Endothelial cell of umbilical vein (primary cell): Measurements from ENCODE around the gene LYRM1. TPM values are rescaled to one million over a fixed set of nuclear protein-coding genes. Genes with fewer than 3 reads are reported as not detected.

Experiments used
- BruUV-seq: library from RNA; stranded (reverse); fragments of 400-500 nt; replicated peaks from 2 replicates; lab custom pipeline; 2021; lab: Mats Ljungman, UMichigan
- CTCF ChIA-PET: fragments of 300-600, 350-600 bp; sonication (Branson Sonifier 250); formaldehyde crosslinking; loops from one replicate; lab custom pipeline; 2021; ENCODE audit warnings: antibody characterized with exemption, inconsistent platforms; lab: Charles Lee
- POLR2A ChIA-PET: fragments of 300-600, 350-600 bp; sonication (Branson Sonifier 250); formaldehyde crosslinking; loops from one replicate; lab custom pipeline; 2021; ENCODE audit warnings: antibody characterized with exemption, inconsistent platforms; lab: Charles Lee
- DNase-seq: peaks from one replicate; pipeline ENCODE4 v3.0.0-alpha.2; 2011; ENCODE audit warnings: low read depth, low spot score
- FAIRE-seq: peaks from 2 replicates; lab custom pipeline; 2011; peaks lifted over from hg19 to GRCh38; lab: Jason Lieb, UNC
- H2AFZ ChIP-seq: 2 replicates; pipeline ENCODE4 v1.6.0; 2012; ENCODE audit warnings: low read depth, low read length, control low read depth, inconsistent platforms
- H3K27ac ChIP-seq: 2 replicates; pipeline ENCODE4 v1.5.1; 2011; ENCODE audit warnings: low read depth, mild to moderate bottlenecking, control low read depth, low read length, moderate library complexity; ENCODE audit not compliant: insufficient read depth
- H3K27me3 ChIP-seq, 2 experiments: 2 replicates each; pipeline versions ENCODE4 v1.6.0 to v1.6.1; 2011; ENCODE audit warnings: low read length in 2 of 2, mixed read lengths in 1 of 2; ENCODE audit not compliant: control insufficient read depth in 2 of 2, insufficient read depth in 2 of 2
- H3K36me3 ChIP-seq, 2 experiments: 2 replicates in 1 of 2; 3 replicates in 1 of 2; pipeline ENCODE4 v1.5.1; 2011; ENCODE audit warnings: low read length in 2 of 2, mild to moderate bottlenecking in 1 of 2, moderate library complexity in 1 of 2; ENCODE audit not compliant: control insufficient read depth in 2 of 2, insufficient read depth in 2 of 2; ENCODE audit errors: extremely low read depth in 1 of 2
- H3K4me1 ChIP-seq: 3 replicates; pipeline ENCODE4 v1.5.1; 2011; ENCODE audit warnings: mild to moderate bottlenecking, low read length; ENCODE audit not compliant: control insufficient read depth, insufficient read depth; ENCODE audit errors: extremely low read depth
- H3K4me2 ChIP-seq: 2 replicates; pipeline ENCODE4 v1.6.1; 2011; ENCODE audit warnings: low read length, control low read depth, mixed read lengths; ENCODE audit not compliant: insufficient read depth
- H3K4me3 ChIP-seq, 3 experiments: fragments of 200-600 bp in 1 of 3; sonication (generic), shearing (Covaris generic) in 1 of 3; replicated peaks in 1 of 3; 2 replicates each; pipeline ENCODE4 v1.5.1; 2011 to 2016; ENCODE audit warnings: control low read depth in 3 of 3, low read length in 3 of 3, mild to moderate bottlenecking in 2 of 3, inconsistent platforms in 1 of 3, low read depth in 1 of 3, moderate library complexity in 1 of 3; ENCODE audit not compliant: insufficient read depth in 1 of 3
- H3K79me2 ChIP-seq: 2 replicates; pipeline ENCODE4 v1.6.0; 2012; ENCODE audit warnings: low read length, inconsistent platforms; ENCODE audit not compliant: control insufficient read depth, insufficient read depth
- H3K9ac ChIP-seq: replicated peaks from 2 replicates; pipeline ENCODE3; 2011; ENCODE audit warnings: low read length, control low read depth; ENCODE audit not compliant: insufficient read depth; ENCODE audit errors: extremely low read depth
- H3K9me1 ChIP-seq: replicated peaks from 3 replicates; pipeline ENCODE4 v1.6.0; 2011; ENCODE audit warnings: mild to moderate bottlenecking, low read length; ENCODE audit not compliant: control insufficient read depth, insufficient read depth; ENCODE audit errors: extremely low read depth
- H3K9me3 ChIP-seq: replicated peaks from 2 replicates; pipeline ENCODE4 v1.5.1; 2012; ENCODE audit warnings: low read length, inconsistent platforms; ENCODE audit not compliant: control insufficient read depth, insufficient read depth
- H4K20me1 ChIP-seq: replicated peaks from 2 replicates; pipeline ENCODE3; 2011; ENCODE audit warnings: mild to moderate bottlenecking, low read length; ENCODE audit not compliant: control insufficient read depth, insufficient read depth; ENCODE audit errors: extremely low read depth
- CTCF ChIP-seq, 2 donors: IDR thresholded peaks; 1 replicate in 1 of 2; 2 replicates in 1 of 2; pipeline ENCODE4 v1.5.1; 2011; ENCODE audit warnings: low read length in 2 of 2, mild to moderate bottlenecking in 2 of 2, moderate library complexity in 2 of 2, control low read depth in 1 of 2, inconsistent platforms in 1 of 2, low read depth in 1 of 2; ENCODE audit not compliant: insufficient read depth in 1 of 2; ENCODE audit errors: extremely low read depth in 1 of 2
- EZH2 ChIP-seq: IDR thresholded peaks from 2 replicates; pipeline ENCODE4 v1.6.1; 2012; ENCODE audit warnings: borderline replicate concordance, low read depth, mild to moderate bottlenecking, moderate library complexity, low read length, inconsistent platforms; ENCODE audit not compliant: severe bottlenecking
- JUN ChIP-seq: IDR thresholded peaks from 2 replicates; pipeline ENCODE4 v1.6.1; 2011; ENCODE audit warnings: borderline replicate concordance, low read depth; ENCODE audit not compliant: insufficient read length, insufficient read depth
- MAX ChIP-seq: IDR thresholded peaks from 2 replicates; pipeline ENCODE4 v1.6.1; 2011; ENCODE audit not compliant: insufficient read depth, insufficient read length
- MYC ChIP-seq: IDR thresholded peaks from one replicate; pipeline ENCODE4 v1.6.1; 2011; ENCODE audit warnings: mild to moderate bottlenecking, low read depth, low read length
- POLR2A ChIP-seq: IDR thresholded peaks from 2 replicates; pipeline ENCODE4 v1.6.1; 2012; ENCODE audit warnings: low read depth, mild to moderate bottlenecking, control low read depth, low read length
- POLR2AphosphoS5 ChIP-seq: IDR thresholded peaks from 2 replicates; pipeline ENCODE4 v1.6.1; 2012; ENCODE audit warnings: low read depth, mild to moderate bottlenecking, control low read depth, low read length, moderate library complexity; ENCODE audit not compliant: insufficient read depth
- dilution Hi-C: fragments of 300-500 bp; cut with MboI; formaldehyde crosslinking; loops from one replicate; pipeline ENCODE4 v1.15.0; 2019; ENCODE audit warnings: low sequenced_read_pairs; ENCODE audit not compliant: extremely low pct_ligation_motif_present
- intact Hi-C: fragments of 100-400 bp; cut with micrococcal nuclease; formaldehyde crosslinking; loops from one replicate; pipeline ENCODE4 v1.10.0; 2022
- polyA plus RNA-seq, 4 experiments: library from polyadenylated mRNA; depleted of rRNA in 3 of 4; stranded (reverse) in 3 of 4; unstranded in 1 of 4; fragments of >200 nt; gene quantifications; 2 replicates each; pipeline versions ENCODE4 v1.2.1 to v1.2.3, GENCODE V29; 2011 to 2012; ENCODE audit warnings: missing spikeins in 1 of 4
- total RNA-seq: library from RNA; stranded (reverse); gene quantifications from 2 replicates; pipeline ENCODE4 v1.2.3, GENCODE V29; 2021

Gene LYRM1
- total and polyA plus RNA-seq, 2 donors (not counting 3 experiments of a cell fraction or from before 2014, with no cell fraction given) = 20.4 to 28.4 TPM

- Histone ChIP-seq H3K4me3 (no peak overlapping the region), H3K9ac (no peak overlapping the region), H4K20me1 (no peaks in the 10 kb centered on the region), H3K27ac (no peak overlapping the region), H3K4me1 (no peaks in the 10 kb centered on the region), H3K9me1 (no peaks in the 10 kb centered on the region), H3K27me3 (no peaks in the 10 kb centered on the region), H2AFZ (no peak overlapping the region), H3K9me3 (no peaks in the 10 kb centered on the region), H3K4me2 (no peak overlapping the region), H3K36me3 (peaks cover 0 to 6% of the 10 kb centered on the region in 2 experiments), H3K79me2 (no peaks in the 10 kb centered on the region)
- CTCF ChIA-PET = no interaction called here
- intact Hi-C loops (no loop called here), dilution Hi-C loops (no loop called here)
- DNase-seq (no peak), FAIRE-seq (no peak)
- no peak for TF ChIP-seq MYC
- TF ChIP-seq JUN = no peak
- no peak for TF ChIP-seq EZH2
- TF ChIP-seq POLR2AphosphoS5 = no peak
- TF ChIP-seq POLR2A = no peak
- TF ChIP-seq MAX = no peak
- no peak for TF ChIP-seq CTCF (IDR thresholded peaks at IDR 0.05; ENCODE audit: extremely low read depth in 1 of 2, insufficient read depth in 1 of 2, low read depth in 1 of 2, low read length in 2 of 2)
- no TSS peak for BruUV-seq
- POLR2A ChIA-PET = no interaction called here
These were observed 25.2 kb downstream of the LYRM1 start for GRCh38 chr16:20925751-20926150.
